ENCODE results near the gene TMEM167A.

DNA sequence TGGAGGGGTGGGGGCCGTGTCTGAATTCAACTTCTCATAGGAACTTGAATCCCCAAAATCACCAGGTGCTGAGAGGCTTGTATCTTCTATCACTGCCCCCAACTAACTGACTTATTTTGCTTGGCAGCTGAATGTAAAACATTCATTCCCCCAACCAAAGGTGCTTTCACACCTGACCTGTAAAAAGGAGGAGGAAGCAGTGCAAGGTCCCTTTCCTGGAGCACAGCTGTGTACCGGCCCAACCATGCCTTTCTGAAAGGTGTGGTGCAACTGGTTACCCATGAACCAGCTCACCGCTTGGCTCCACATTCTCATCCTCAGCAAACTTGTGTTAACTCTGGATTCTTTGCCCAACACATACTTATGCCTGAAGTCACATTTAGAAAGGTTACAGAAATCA lies 34.7 kb downstream of the TMEM167A start:
- TF ChIP-seq, protein P1, sequence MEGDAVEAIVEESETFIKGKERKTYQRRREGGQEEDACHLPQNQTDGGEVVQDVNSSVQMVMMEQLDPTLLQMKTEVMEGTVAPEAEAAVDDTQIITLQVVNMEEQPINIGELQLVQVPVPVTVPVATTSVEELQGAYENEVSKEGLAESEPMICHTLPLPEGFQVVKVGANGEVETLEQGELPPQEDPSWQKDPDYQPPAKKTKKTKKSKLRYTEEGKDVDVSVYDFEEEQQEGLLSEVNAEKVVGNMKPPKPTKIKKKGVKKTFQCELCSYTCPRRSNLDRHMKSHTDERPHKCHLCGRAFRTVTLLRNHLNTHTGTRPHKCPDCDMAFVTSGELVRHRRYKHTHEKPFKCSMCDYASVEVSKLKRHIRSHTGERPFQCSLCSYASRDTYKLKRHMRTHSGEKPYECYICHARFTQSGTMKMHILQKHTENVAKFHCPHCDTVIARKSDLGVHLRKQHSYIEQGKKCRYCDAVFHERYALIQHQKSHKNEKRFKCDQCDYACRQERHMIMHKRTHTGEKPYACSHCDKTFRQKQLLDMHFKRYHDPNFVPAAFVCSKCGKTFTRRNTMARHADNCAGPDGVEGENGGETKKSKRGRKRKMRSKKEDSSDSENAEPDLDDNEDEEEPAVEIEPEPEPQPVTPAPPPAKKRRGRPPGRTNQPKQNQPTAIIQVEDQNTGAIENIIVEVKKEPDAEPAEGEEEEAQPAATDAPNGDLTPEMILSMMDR (IDR thresholded peaks at IDR 0.05): no peak
- no peak for TF ChIP-seq POLR2A (IDR thresholded peaks at IDR 0.05)

Data from right lobe of liver (tissue), 4 donors.